ENCODE data around the gene GPC4. TPM values are rescaled to one million over a fixed set of nuclear protein-coding genes. Genes with fewer than 3 reads are reported as not detected.
A peak's percentile ranks its signal among the peaks of the same experiment; 100 is the strongest.

GPC4 gene
- total RNA-seq, 2 donors from 2014 or later: 21.3 to 28.4 TPM

DNA sequence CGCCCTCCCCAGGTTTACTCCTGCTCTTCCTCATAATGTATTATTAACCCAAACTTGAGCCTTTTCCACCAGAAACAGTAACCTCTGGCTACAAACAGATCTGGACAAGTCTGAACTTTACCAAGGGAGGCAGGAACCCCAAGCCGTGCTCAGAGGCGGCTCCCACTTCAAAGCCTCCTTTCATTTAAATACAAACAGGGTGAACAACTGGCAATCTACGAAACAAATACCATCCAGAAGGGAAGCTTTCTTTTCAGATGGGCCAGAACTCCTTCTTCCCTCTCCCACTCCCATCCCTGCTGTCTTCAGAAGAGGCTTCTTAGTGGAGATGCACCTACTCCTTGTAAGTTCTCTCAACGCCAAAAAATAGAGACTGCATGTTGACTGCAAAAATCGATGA, 2.1 kb upstream of the GPC4 start:
- H3K9me3 ChIP-seq: no peaks in the 10 kb centered on the region

DNA sequence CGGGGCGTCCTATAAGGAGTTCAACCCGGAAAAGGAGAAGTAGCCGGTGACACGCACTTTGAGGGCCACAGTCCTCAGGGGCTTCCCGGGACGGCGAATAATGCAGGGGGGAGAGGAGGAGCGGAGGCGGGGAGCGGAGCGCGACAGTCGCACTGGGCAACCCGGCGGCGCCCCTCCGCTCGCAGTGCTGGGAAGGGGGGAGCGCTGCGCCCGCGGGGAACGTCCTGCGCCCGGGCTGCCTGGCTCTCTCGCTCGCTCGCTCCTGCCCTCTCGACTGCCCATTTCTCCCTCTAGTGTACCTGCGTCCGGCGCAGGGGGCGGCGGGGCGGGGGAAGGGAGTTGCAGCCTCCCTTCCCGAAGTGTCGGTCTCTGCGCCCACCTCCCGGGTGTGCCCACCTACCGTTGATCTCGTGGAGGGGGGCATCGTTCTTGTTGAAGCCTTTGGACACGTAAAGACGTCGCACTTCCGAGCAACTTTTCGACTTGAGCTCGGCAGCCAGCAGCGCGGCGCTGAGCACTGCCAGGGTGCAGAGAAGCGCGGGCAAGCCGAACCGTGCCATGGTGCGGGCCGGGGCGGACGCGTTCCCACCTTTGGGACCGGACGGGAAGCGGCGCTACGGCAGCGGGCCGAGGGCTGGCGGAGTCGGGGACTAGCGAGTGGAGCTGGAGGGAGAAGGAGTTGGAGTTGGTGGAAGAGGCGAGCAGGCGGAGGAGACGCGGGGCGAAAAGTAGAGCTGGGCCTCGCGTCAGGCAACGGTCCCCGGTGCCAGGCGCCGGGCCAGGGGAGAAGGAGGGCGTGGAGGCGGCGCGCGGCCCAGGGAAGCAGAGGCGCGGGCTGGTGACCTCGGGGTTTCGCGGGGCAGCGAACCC, 648 bp downstream of the GPC4 start:
- ATAC-seq (ENCODE audit: insufficient number of reproducible peaks, low FRiP score, low read depth): no peak
- TF ChIP-seq, protein P1, sequence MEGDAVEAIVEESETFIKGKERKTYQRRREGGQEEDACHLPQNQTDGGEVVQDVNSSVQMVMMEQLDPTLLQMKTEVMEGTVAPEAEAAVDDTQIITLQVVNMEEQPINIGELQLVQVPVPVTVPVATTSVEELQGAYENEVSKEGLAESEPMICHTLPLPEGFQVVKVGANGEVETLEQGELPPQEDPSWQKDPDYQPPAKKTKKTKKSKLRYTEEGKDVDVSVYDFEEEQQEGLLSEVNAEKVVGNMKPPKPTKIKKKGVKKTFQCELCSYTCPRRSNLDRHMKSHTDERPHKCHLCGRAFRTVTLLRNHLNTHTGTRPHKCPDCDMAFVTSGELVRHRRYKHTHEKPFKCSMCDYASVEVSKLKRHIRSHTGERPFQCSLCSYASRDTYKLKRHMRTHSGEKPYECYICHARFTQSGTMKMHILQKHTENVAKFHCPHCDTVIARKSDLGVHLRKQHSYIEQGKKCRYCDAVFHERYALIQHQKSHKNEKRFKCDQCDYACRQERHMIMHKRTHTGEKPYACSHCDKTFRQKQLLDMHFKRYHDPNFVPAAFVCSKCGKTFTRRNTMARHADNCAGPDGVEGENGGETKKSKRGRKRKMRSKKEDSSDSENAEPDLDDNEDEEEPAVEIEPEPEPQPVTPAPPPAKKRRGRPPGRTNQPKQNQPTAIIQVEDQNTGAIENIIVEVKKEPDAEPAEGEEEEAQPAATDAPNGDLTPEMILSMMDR (IDR thresholded peaks at IDR 0.05): no peak
- no peaks in the 10 kb centered on the region for H3K9me3 ChIP-seq
- H3K27ac ChIP-seq: peak overlapping the region; percentile 61 to 72
- DNase-seq (ENCODE audit: low spot score): no peak
- no peaks in the 10 kb centered on the region for H3K36me3 ChIP-seq
- no peaks in the 10 kb centered on the region for H3K27me3 ChIP-seq (replicated peaks; ENCODE audit: insufficient read depth)
- peaks cover 0 to 26% of the 10 kb centered on the region in 2 donors for H3K4me1 ChIP-seq (ENCODE audit: control insufficient read depth in 1 of 2, low read depth in 2 of 2)
- peak overlapping the region; percentile 87 for H3K4me3 ChIP-seq

More for the DNA sequence above, 2.1 kb upstream of the GPC4 start:
- ATAC-seq (ENCODE audit: insufficient number of reproducible peaks, low FRiP score, low read depth): no peak
- Histone ChIP-seq H3K4me1 (ENCODE audit: control insufficient read depth in 1 of 2, low read depth in 2 of 2) (peaks cover 0 to 7% of the 10 kb centered on the region in 2 donors), H3K4me3 (no peak overlapping the region), H3K27ac (no peak overlapping the region), H3K27me3 (replicated peaks; ENCODE audit: insufficient read depth) (no peaks in the 10 kb centered on the region), H3K36me3 (no peaks in the 10 kb centered on the region)
- DNase-seq (ENCODE audit: low spot score): no peak
- TF ChIP-seq, protein P1 (IDR thresholded peaks at IDR 0.05): no peak

DNA sequence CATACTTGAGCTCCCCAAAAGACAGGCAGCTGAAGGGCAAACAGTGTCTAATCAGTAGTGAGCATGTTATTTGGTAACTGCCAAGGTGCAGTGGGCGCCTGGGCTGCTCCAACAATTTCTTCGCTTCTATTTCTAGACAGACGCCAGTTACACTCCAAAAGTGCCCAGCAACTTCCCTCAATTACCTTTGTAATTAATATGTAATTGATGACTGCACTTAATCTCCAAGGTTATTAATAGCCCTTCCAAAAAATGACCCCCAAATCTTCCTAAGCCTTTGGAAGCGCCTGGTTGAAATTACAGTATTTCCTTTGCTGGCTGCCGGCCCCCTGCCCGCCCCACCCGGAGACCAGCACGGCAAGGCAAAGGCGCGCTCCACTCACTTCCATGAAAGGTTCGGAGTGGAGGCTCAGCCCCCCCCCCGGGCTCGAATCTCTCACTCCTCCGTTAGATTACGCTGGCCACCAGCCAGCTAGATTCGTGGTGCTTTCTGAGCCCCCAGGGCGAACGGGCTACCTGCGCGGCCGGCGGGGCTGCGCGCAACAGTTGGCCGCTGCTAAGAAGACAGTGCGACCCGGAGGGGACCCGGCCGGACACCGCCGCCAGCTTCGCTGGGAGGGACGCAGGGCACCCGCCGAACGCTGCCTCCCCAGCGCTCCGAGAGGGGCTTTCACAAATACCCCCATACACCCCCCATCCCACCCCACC, 1.9 kb downstream of the GPC4 start:
- H3K4me3 ChIP-seq: peak overlapping the region; percentile 87
- H3K27me3 ChIP-seq (replicated peaks; ENCODE audit: insufficient read depth): no peaks in the 10 kb centered on the region
- H3K4me1 ChIP-seq (ENCODE audit: control insufficient read depth in 1 of 2, low read depth in 2 of 2): peaks cover 0 to 26% of the 10 kb centered on the region in 2 donors
- TF ChIP-seq, protein P1 (IDR thresholded peaks at IDR 0.05): no peak
- no peaks in the 10 kb centered on the region for H3K9me3 ChIP-seq
- no peaks in the 10 kb centered on the region for H3K36me3 ChIP-seq
- DNase-seq (ENCODE audit: low spot score): no peak
- H3K27ac ChIP-seq: peak overlapping the region in 1 of 2 donors; percentile 72
- no peak for ATAC-seq (ENCODE audit: insufficient number of reproducible peaks, low FRiP score, low read depth)

DNA sequence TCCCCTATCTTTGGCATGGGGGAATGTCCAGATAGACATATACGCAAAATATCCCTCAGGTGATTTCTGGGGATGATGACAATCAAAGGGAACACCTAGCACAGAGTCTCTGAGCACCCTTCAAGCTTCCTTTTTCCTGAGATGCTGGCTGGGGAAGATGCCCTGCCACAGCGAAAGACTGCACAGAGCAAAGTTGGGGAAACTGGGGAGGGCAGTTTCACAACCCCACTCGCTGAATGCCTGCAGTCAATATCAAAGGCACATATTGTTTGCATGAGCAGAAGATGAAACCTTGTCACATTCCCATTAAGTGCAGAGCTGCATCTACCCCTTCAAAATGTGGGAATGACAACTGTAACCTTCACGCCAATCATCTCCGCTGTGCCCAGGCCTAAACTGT, 2.6 kb downstream of the GPC4 start:
- Histone ChIP-seq H3K36me3 (no peaks in the 10 kb centered on the region), H3K4me1 (ENCODE audit: control insufficient read depth in 1 of 2, low read depth in 2 of 2) (peaks cover 0 to 26% of the 10 kb centered on the region in 2 donors), H3K27ac (peak overlapping the region in 1 of 2 donors; percentile 72), H3K4me3 (peak overlapping the region; percentile 87), H3K9me3 (no peaks in the 10 kb centered on the region), H3K27me3 (replicated peaks; ENCODE audit: insufficient read depth) (no peaks in the 10 kb centered on the region)
- ATAC-seq (ENCODE audit: insufficient number of reproducible peaks, low FRiP score, low read depth) (no peak), DNase-seq (ENCODE audit: low spot score) (no peak)
- TF ChIP-seq, protein P1 (IDR thresholded peaks at IDR 0.05): no peak

DNA sequence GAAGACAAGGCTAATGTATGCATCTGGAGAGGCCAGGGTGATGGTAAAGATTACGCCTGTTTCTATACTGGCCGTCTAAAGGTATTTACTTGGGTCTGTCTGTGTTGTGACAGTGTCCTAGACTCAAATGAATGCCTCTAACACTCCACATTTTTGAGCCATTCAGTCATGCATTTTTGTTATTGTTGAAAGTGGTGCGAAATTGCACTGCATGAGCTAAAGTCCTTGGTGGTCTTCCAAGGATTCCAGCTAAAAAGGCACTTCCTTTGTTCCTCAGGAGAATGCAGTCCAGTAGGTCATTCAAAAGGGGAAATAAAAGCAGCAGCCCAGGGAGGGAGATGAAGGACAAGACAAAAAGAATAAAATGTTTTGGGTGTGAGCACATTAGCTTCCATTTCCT, 3.0 kb downstream of the GPC4 start:
- DNase-seq (ENCODE audit: low spot score) (no peak), ATAC-seq (ENCODE audit: insufficient number of reproducible peaks, low FRiP score, low read depth) (no peak)
- Histone ChIP-seq H3K36me3 (no peaks in the 10 kb centered on the region), H3K9me3 (no peaks in the 10 kb centered on the region), H3K27ac (no peak overlapping the region), H3K4me3 (peak overlapping the region; percentile 87), H3K4me1 (ENCODE audit: control insufficient read depth in 1 of 2, low read depth in 2 of 2) (peaks cover 0 to 26% of the 10 kb centered on the region in 2 donors), H3K27me3 (replicated peaks; ENCODE audit: insufficient read depth) (no peaks in the 10 kb centered on the region)
- TF ChIP-seq, protein P1 (IDR thresholded peaks at IDR 0.05): no peak

Data from thoracic aorta (tissue), 2 donors.